Neural progenitor cell (in vitro differentiated cells): ENCODE measurements around the gene BTBD6. TPM values are rescaled to one million over a fixed set of nuclear protein-coding genes. Genes with fewer than 3 reads are reported as not detected.

Experiments
- DNase-seq: peaks from one replicate; pipeline ENCODE4 v3.0.0-alpha.2; 2016; ENCODE audit warnings: low spot score
- H2AFZ ChIP-seq: fragments of 200-600 bp; sonication (generic); replicated peaks from 2 replicates; pipeline ENCODE4 v1.6.1; 2016; ENCODE audit warnings: antibody characterized with exemption
- H3F3A ChIP-seq: fragments of 200-600 bp; sonication (generic); 2 replicates; pipeline ENCODE4 v1.6.1; 2016; ENCODE audit warnings: antibody characterized with exemption, low read depth
- H3K27ac ChIP-seq: fragments of 200-600 bp; sonication (generic); 2 replicates; pipeline ENCODE4 v1.5.1; 2016; ENCODE audit warnings: mild to moderate bottlenecking
- H3K27me3 ChIP-seq: fragments of 200-600 bp; sonication (generic); 2 replicates; pipeline ENCODE4 v1.6.1; 2016; ENCODE audit warnings: mild to moderate bottlenecking, moderate library complexity
- H3K36me3 ChIP-seq: fragments of 200-600 bp; sonication (generic); 2 replicates; pipeline ENCODE4 v1.5.1; 2016
- H3K4me1 ChIP-seq: fragments of 200-600 bp; sonication (generic); 2 replicates; pipeline ENCODE4 v1.6.1; 2016; ENCODE audit warnings: mixed run types
- H3K4me2 ChIP-seq: fragments of 200-600 bp; sonication (generic); 2 replicates; pipeline ENCODE4 v1.6.1; 2016
- H3K4me3 ChIP-seq: fragments of 200-600 bp; sonication (generic); 2 replicates; pipeline ENCODE4 v1.5.1; 2016
- H3K79me2 ChIP-seq: fragments of 200-600 bp; sonication (generic); 2 replicates; pipeline ENCODE4 v1.6.1; 2016; ENCODE audit warnings: low read depth
- H3K9ac ChIP-seq: fragments of 200-600 bp; sonication (generic); 2 replicates; pipeline ENCODE4 v1.6.1; 2016
- H3K9me3 ChIP-seq: fragments of 200-600 bp; sonication (generic); 2 replicates; pipeline ENCODE4 v1.5.1; 2016; ENCODE audit warnings: low read depth
- H4K20me1 ChIP-seq: fragments of 200-600 bp; sonication (generic); 2 replicates; pipeline ENCODE4 v1.6.1; 2016; ENCODE audit warnings: low read depth
- H3K27ac Mint-ChIP-seq: 3 replicates; pipeline ENCODE4 v1.8.0; 2021; ENCODE audit warnings: mixed read lengths
- H3K27me3 Mint-ChIP-seq: 2 replicates; pipeline ENCODE4 v1.8.0; 2022; ENCODE audit warnings: low read depth, mild to moderate bottlenecking, inconsistent platforms, moderate library complexity, mixed read lengths; ENCODE audit not compliant: insufficient read depth
- H3K36me3 Mint-ChIP-seq: 3 replicates; pipeline ENCODE4 v1.8.0; 2021; ENCODE audit warnings: mixed read lengths
- H3K4me1 Mint-ChIP-seq: 3 replicates; pipeline ENCODE4 v1.8.0; 2021; ENCODE audit warnings: mixed read lengths
- H3K4me3 Mint-ChIP-seq: 3 replicates; pipeline ENCODE4 v1.8.0; 2021; ENCODE audit warnings: mild to moderate bottlenecking, moderate library complexity, mixed read lengths
- H3K9me3 Mint-ChIP-seq: 3 replicates; pipeline ENCODE4 v1.8.0; 2020; ENCODE audit warnings: mixed read lengths
- EZH2 ChIP-seq: fragments of 200-600 bp; sonication (generic); IDR thresholded peaks from 2 replicates; pipeline ENCODE4 v1.6.1; 2017; ENCODE audit warnings: antibody characterized with exemption, mild to moderate bottlenecking, moderate library complexity
- EZH2phosphoT487 ChIP-seq: fragments of 200-600 bp; sonication (generic); IDR thresholded peaks from 2 replicates; pipeline ENCODE4 v1.6.1; 2017; ENCODE audit warnings: antibody characterized with exemption
- total RNA-seq: library from RNA; depleted of rRNA; stranded (reverse); fragments of >200 nt; gene quantifications from 2 replicates; pipeline ENCODE4 v1.2.3, GENCODE V29; 2015; ENCODE audit warnings: low replicate concordance
- TF ChIP-seq, protein P1 (sequence below): fragments of 200-600 bp; sonication (generic); IDR thresholded peaks from 2 replicates; pipeline ENCODE4 v1.5.1; 2017; ENCODE audit warnings: antibody characterized with exemption, mild to moderate bottlenecking

Gene BTBD6
- total RNA-seq, 1 donor from 2014 or later: 9.0 TPM

DNA sequence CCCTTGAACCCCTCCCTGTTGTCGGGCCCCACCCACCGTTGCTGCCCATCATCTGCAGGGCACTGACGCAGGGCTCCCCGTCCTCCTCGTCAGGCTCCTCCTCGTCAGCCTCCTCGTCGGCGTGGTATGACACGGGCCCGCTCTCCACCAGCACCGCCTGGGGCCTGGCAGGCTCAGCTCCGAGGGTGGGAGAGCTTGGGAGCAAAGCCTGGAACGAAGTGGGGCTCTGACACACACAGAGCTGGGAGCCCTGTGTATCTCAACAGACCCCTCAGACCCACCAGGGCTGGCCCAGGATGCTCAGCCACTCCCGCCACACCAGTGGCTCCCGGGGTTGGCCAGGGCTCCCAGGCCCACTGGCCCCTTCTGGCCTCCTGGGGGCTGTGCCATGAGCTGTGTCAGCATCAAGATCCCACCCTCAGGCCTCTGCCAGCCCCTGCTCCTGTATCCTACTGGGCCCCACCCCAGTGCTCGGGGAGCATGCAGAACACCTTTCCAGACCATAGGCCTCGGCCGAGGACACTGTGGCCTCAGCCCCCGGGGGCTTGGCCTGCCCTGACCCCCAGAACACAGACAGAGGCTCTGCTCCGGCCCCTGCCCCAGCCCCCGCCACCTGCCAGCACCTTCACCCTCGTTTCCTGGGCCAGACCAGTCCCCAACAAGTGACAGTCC is 37.1 kb upstream of the BTBD6 start:
- no peak for DNase-seq

DNA sequence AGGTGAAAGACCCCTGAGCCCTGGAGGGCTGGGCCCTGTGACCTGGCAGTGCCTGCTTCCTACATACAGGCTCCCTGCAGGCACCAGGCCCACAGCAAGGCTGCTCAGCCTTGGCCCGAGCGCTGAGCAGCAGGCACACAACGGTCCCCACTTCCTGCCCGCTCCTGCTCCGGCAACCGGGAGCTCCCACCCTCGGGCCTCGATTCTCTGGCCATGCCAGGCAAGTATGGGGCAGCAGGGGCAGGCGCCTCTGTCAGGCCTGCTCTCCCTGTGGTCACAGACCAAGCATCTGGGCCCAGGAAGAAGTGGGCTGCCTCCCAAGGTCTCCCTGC is 36.6 kb upstream of the BTBD6 start:
- Histone ChIP-seq H3K4me3 (no peak overlapping the region), H3K4me2 (no peak overlapping the region), H3K9me3 (no peaks in the 10 kb centered on the region), H3K79me2 (no peaks in the 10 kb centered on the region), H3F3A (no peaks in the 10 kb centered on the region), H3K27me3 (no peaks in the 10 kb centered on the region), H3K4me1 (no peaks in the 10 kb centered on the region), H2AFZ (no peak overlapping the region), H3K27ac (no peak overlapping the region), H3K36me3 (no peaks in the 10 kb centered on the region), H4K20me1 (peaks cover 7% of the 10 kb centered on the region), H3K9ac (no peak overlapping the region)
- H3K36me3 Mint-ChIP-seq: peaks cover 2% of the 10 kb centered on the region
- H3K4me1 Mint-ChIP-seq: peaks cover 5% of the 10 kb centered on the region
- no peak for DNase-seq
- no peaks in the 10 kb centered on the region for H3K9me3 Mint-ChIP-seq
- TF ChIP-seq, protein P1, sequence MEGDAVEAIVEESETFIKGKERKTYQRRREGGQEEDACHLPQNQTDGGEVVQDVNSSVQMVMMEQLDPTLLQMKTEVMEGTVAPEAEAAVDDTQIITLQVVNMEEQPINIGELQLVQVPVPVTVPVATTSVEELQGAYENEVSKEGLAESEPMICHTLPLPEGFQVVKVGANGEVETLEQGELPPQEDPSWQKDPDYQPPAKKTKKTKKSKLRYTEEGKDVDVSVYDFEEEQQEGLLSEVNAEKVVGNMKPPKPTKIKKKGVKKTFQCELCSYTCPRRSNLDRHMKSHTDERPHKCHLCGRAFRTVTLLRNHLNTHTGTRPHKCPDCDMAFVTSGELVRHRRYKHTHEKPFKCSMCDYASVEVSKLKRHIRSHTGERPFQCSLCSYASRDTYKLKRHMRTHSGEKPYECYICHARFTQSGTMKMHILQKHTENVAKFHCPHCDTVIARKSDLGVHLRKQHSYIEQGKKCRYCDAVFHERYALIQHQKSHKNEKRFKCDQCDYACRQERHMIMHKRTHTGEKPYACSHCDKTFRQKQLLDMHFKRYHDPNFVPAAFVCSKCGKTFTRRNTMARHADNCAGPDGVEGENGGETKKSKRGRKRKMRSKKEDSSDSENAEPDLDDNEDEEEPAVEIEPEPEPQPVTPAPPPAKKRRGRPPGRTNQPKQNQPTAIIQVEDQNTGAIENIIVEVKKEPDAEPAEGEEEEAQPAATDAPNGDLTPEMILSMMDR: no peak
- TF ChIP-seq EZH2 (no peak), EZH2phosphoT487 (no peak)
- no peak overlapping the region for H3K4me3 Mint-ChIP-seq
- peaks cover 6% of the 10 kb centered on the region for H3K27me3 Mint-ChIP-seq
- H3K27ac Mint-ChIP-seq: no peak overlapping the region

More for the DNA sequence above, 37.1 kb upstream of the BTBD6 start:
- H3K4me1 Mint-ChIP-seq: peaks cover 5% of the 10 kb centered on the region
- Histone ChIP-seq H3K4me3 (no peak overlapping the region), H3K27ac (no peak overlapping the region), H2AFZ (no peak overlapping the region), H3K9me3 (no peaks in the 10 kb centered on the region), H4K20me1 (peaks cover 7% of the 10 kb centered on the region), H3K4me2 (no peak overlapping the region), H3K9ac (no peak overlapping the region), H3K79me2 (no peaks in the 10 kb centered on the region), H3K36me3 (no peaks in the 10 kb centered on the region), H3F3A (no peaks in the 10 kb centered on the region), H3K27me3 (no peaks in the 10 kb centered on the region), H3K4me1 (no peaks in the 10 kb centered on the region)
- H3K27ac Mint-ChIP-seq: no peak overlapping the region
- TF ChIP-seq EZH2phosphoT487 (no peak), EZH2 (no peak)
- TF ChIP-seq, protein P1: no peak
- H3K4me3 Mint-ChIP-seq: no peak overlapping the region
- H3K27me3 Mint-ChIP-seq: peaks cover 3% of the 10 kb centered on the region
- H3K9me3 Mint-ChIP-seq: no peaks in the 10 kb centered on the region
- peaks cover 2% of the 10 kb centered on the region for H3K36me3 Mint-ChIP-seq

DNA sequence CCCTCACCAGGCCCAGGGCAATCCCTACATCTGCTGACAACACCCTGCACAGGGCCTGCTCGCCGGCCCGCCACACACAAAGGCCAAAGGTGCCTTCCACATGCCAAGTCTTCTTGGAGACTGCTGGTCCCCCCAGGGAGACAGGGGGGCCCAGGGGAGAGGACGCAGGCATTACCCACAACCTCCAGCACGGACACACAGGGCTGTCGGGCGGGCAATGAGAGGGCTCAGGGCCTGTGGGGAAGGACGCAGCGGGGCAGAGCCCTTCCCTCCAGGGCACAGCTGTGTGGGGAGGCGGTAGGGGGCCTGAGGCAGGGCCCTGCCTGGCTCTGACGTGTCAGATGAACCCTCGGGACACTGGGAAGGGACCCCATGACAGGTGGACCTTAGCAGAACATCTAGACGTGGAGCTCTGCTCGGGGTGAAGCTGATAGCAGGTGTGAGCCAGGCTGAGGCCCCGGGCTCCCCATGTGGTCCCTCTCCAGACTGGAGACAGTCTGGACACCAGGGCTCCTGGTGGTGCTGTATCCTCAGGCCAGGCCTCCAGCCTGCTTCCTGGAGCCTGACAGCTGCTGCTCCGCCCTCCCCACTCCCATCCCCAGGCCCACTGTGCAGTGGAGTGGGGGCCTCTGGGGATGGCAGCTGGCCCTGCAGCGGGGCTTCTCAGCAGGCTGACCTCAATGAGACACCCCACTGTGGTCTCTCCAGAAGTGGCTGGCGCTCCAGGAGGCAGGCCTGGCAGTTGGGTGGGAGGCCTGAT is 35.6 kb upstream of the BTBD6 start:
- Histone ChIP-seq H3K36me3 (no peaks in the 10 kb centered on the region), H3K9ac (no peak overlapping the region), H3K27ac (no peak overlapping the region), H3K4me2 (no peak overlapping the region), H3K27me3 (no peaks in the 10 kb centered on the region), H3K79me2 (no peaks in the 10 kb centered on the region), H4K20me1 (no peaks in the 10 kb centered on the region), H3K4me3 (no peak overlapping the region), H2AFZ (no peak overlapping the region), H3F3A (no peaks in the 10 kb centered on the region), H3K4me1 (no peaks in the 10 kb centered on the region), H3K9me3 (no peaks in the 10 kb centered on the region)
- Mint-ChIP-seq H3K27ac (no peak overlapping the region), H3K36me3 (peaks cover 2% of the 10 kb centered on the region), H3K4me3 (no peak overlapping the region), H3K9me3 (no peaks in the 10 kb centered on the region), H3K27me3 (peaks cover 6% of the 10 kb centered on the region), H3K4me1 (peaks cover 5% of the 10 kb centered on the region)
- no peak for DNase-seq
- no peak for TF ChIP-seq EZH2
- no peak for TF ChIP-seq EZH2phosphoT487
- TF ChIP-seq, protein P1: no peak
